Measurements from ENCODE around the gene AURKAIP1. TPM values are rescaled to one million over a fixed set of nuclear protein-coding genes. Genes with fewer than 3 reads are reported as not detected.
A peak's percentile ranks its signal among the peaks of the same experiment; 100 is the strongest.

Gene AURKAIP1
- total RNA-seq, 1 donor, result 74.6 TPM

- peak overlapping the region; percentile 95 for H3K4me3 ChIP-seq (ENCODE audit: insufficient read depth, low read length)
- peak overlapping the region; percentile 89 for H3K4me2 ChIP-seq (ENCODE audit: insufficient read depth, low read length)
- H3K36me3 ChIP-seq (ENCODE audit: insufficient read depth, low read length), result peaks cover 29% of the 10 kb centered on the region
- H3K27me3 ChIP-seq (ENCODE audit: insufficient read depth, low read length), result no peaks in the 10 kb centered on the region
- peaks cover 32% of the 10 kb centered on the region for H4K20me1 ChIP-seq (ENCODE audit: insufficient read depth, low read length)
- H3K27ac ChIP-seq (ENCODE audit: low read depth, low read length), result no peak overlapping the region
- H2AFZ ChIP-seq (ENCODE audit: low read length), result no peak overlapping the region
- peaks cover 34% of the 10 kb centered on the region for H3K4me1 ChIP-seq (ENCODE audit: insufficient read depth, low read length)
- peak; percentile 91 for DNase-seq (ENCODE audit: insufficient read length, low spot score, missing footprints)
- peaks cover 59% of the 10 kb centered on the region for H3K79me2 ChIP-seq (ENCODE audit: insufficient read depth, low read length)
- H3K9me3 ChIP-seq (ENCODE audit: low read depth, low read length), result no peaks in the 10 kb centered on the region
- no peak for TF ChIP-seq CTCF (IDR thresholded peaks at IDR 0.05; ENCODE audit: extremely low read depth, low read depth, low read length)
Measured at GRCh38 chr1:1356166-1356795, 18.7 kb downstream of the AURKAIP1 start.

DNA sequence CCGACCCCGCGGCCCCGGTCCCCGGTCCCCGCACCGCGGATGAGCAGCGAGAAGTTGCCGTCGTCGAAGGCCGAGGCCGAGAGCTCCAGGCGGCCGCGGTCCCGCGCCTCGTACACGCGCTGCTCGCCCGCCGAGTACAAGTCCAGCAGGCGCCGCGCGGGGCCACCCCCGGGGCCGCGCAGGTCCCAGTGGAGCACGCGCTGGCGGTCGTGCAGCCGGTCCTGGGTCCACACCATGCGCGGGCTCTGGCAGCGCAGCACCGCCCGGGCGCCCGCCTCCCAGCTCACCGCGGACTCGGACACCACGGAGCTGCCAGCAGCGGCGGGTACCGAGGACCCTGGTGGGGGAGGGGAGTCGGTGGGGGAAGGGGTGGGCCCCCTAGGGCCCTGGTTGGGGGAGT, 19.6 kb downstream of the AURKAIP1 start:
- no peak overlapping the region for H3K27ac ChIP-seq (ENCODE audit: low read depth, low read length)
- H3K4me1 ChIP-seq (ENCODE audit: insufficient read depth, low read length), result peaks cover 26% of the 10 kb centered on the region
- H2AFZ ChIP-seq (ENCODE audit: low read length), result no peak overlapping the region
- no peaks in the 10 kb centered on the region for H3K9me3 ChIP-seq (ENCODE audit: low read depth, low read length)
- peak overlapping the region; percentile 53 for H3K4me2 ChIP-seq (ENCODE audit: insufficient read depth, low read length)
- H3K36me3 ChIP-seq (ENCODE audit: insufficient read depth, low read length), result peaks cover 29% of the 10 kb centered on the region
- peak; percentile 97 for DNase-seq (ENCODE audit: insufficient read length, low spot score, missing footprints)
- peaks cover 53% of the 10 kb centered on the region for H3K79me2 ChIP-seq (ENCODE audit: insufficient read depth, low read length)
- H4K20me1 ChIP-seq (ENCODE audit: insufficient read depth, low read length), result peaks cover 32% of the 10 kb centered on the region
- TF ChIP-seq CTCF (IDR thresholded peaks at IDR 0.05; ENCODE audit: extremely low read depth, low read depth, low read length), result no peak
- peak overlapping the region; percentile 95 for H3K4me3 ChIP-seq (ENCODE audit: insufficient read depth, low read length)
- H3K27me3 ChIP-seq (ENCODE audit: insufficient read depth, low read length), result no peaks in the 10 kb centered on the region

DNA sequence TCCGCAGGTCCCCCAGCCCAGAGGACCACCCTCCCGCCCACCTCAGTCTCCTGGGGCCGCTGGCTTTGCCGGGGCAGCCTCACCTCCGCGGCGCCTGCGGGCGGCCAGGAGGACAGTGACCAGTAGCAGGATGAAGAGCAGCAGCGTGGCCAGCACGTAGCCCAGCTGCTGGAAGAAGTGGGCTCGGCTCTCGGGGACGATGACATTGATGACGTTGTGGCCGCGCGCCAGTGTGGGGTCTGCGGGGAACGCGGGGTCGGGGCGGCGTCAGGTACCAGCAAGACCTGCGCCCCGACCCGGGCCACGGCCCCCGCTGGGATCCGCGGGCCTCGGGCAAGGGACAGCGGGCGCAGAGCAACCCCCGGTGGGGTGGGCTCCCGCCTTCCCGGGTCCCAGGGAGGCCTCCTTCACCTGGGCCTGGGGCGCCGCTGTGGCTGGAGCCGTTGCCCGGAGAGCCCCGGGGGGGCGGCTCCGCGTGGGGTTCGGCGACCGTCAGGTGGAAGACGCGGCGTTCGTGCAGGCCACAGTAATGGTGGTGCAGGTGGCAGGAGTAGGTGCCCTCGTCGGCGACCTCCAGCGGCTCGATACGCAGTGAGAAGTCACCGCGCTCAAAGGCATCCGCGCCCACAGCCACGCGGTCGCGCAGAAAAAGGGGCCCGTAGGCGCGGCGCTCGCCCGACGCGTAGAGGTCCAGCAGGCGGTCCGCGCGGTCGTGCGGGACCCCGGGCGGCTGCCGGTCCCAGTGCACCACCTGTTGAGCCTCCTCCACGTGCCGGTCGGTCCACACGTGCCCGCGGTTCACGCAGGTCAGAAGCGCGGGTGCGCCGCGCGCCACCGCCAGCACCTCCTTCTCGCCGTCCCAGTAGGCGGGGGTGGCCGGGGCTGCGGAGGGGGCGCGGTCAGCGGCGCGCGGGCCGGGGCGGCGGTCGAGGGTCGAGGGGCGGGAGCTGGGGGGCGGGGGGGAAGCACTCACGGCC, 20.4 kb downstream of the AURKAIP1 start:
- TF ChIP-seq CTCF (IDR thresholded peaks at IDR 0.05; ENCODE audit: extremely low read depth, low read depth, low read length), result no peak
- H2AFZ ChIP-seq (ENCODE audit: low read length), result no peak overlapping the region
- H3K4me1 ChIP-seq (ENCODE audit: insufficient read depth, low read length), result peaks cover 17% of the 10 kb centered on the region
- no peaks in the 10 kb centered on the region for H3K9me3 ChIP-seq (ENCODE audit: low read depth, low read length)
- H3K4me3 ChIP-seq (ENCODE audit: insufficient read depth, low read length), result peak overlapping the region; percentile 15
- H3K27me3 ChIP-seq (ENCODE audit: insufficient read depth, low read length), result no peaks in the 10 kb centered on the region
- peaks cover 53% of the 10 kb centered on the region for H3K79me2 ChIP-seq (ENCODE audit: insufficient read depth, low read length)
- H3K36me3 ChIP-seq (ENCODE audit: insufficient read depth, low read length), result peaks cover 29% of the 10 kb centered on the region
- no peak overlapping the region for H3K27ac ChIP-seq (ENCODE audit: low read depth, low read length)
- H3K4me2 ChIP-seq (ENCODE audit: insufficient read depth, low read length), result peak overlapping the region; percentile 53
- peaks cover 32% of the 10 kb centered on the region for H4K20me1 ChIP-seq (ENCODE audit: insufficient read depth, low read length)
- peak; percentile 72 for DNase-seq (ENCODE audit: insufficient read length, low spot score, missing footprints)
